ENCODE results near the gene ERI3. TPM values are rescaled to one million over a fixed set of nuclear protein-coding genes. Genes with fewer than 3 reads are reported as not detected.

ERI3 gene
- total and polyA plus RNA-seq, 2 of the 13 experiments (the other 11 are each of a cell fraction or from before 2014, with no cell fraction given) = 35.6 to 35.9 TPM

- TF ChIP-seq ZFX (CRISPR knock-in tag; IDR thresholded peaks at IDR 0.05; ENCODE audit: low read depth) (no peak), GMEB2 (CRISPR knock-in tag; IDR thresholded peaks at IDR 0.05; ENCODE audit: low read depth) (no peak), ZIK1 (CRISPR knock-in tag; IDR thresholded peaks at IDR 0.05; ENCODE audit: borderline replicate concordance, low read depth) (no peak), SOX5 (CRISPR knock-in tag; IDR thresholded peaks at IDR 0.05; ENCODE audit: borderline replicate concordance) (0 out of 2 replicates have a peak, but pooled peaks have one; percentile 14), ZNF367 (CRISPR knock-in tag; IDR thresholded peaks at IDR 0.05; ENCODE audit: borderline replicate concordance) (no peak), ZNF350 (CRISPR knock-in tag; IDR thresholded peaks at IDR 0.05; ENCODE audit: borderline replicate concordance, low read depth) (no peak), ZNF296 (CRISPR knock-in tag; conservative IDR thresholded peaks at IDR 0.05) (no peak), ZNF670 (CRISPR knock-in tag; IDR thresholded peaks at IDR 0.05; ENCODE audit: borderline replicate concordance) (no peak), ATF7 (IDR thresholded peaks at IDR 0.05) (no peak), ATF7 (CRISPR knock-in tag; IDR thresholded peaks at IDR 0.05) (no peak), BRD4 (CRISPR knock-in tag; IDR thresholded peaks at IDR 0.05) (no peak), ZNF24 (IDR thresholded peaks at IDR 0.05) (no peak)
These were observed 70.9 kb downstream of the ERI3 start (continued) for GRCh38 chr1:44284184-44284583.
